ENCODE data around the gene RFC5.

Gene RFC5, protein sequence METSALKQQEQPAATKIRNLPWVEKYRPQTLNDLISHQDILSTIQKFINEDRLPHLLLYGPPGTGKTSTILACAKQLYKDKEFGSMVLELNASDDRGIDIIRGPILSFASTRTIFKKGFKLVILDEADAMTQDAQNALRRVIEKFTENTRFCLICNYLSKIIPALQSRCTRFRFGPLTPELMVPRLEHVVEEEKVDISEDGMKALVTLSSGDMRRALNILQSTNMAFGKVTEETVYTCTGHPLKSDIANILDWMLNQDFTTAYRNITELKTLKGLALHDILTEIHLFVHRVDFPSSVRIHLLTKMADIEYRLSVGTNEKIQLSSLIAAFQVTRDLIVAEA

DNA sequence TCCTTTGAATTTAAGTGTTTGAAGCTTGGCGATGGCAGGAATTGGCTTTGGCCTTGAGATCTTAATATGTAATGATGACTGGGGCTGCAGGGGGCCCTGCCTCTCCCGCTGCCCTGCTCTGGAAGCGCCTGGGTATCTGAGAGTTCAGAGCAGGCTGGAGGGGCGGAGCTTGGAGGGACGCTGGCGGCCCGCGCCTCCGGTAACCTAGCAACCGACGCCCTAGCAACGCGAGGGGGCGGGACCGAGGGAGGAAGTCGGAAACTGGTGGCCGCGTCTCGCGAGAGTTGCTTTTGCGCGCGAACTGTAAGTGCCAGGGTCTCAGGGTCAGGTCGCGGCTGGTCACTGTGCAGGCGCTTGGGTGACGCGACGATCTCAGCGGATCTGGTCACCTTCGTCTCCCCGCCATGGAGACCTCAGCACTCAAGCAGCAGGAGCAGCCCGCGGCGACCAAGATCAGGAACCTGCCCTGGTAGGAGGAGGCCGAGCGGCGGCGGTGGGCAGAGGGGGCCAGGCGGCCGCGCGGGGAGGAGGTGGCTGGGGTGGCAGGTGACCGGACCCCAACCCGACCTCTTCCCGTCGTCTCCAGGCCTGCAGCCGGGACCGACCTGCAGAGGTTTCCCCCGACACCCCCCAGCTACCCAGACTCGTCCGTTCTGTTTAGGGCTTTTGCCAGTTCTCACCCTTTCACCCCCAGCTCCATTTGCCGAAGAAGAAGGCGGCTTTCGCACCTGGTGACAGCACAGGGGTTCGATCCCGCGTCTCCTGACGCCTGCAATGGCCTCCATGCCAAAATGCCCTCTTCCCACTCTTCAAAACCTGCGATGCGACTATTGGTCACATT, at the start of gene RFC5:
RFC5 (plus strand) TSS at position 280 of the 841 bp plus-strand sequence; CDS start at position 405, 125 bp downstream.
- in situ Hi-C loops (cut with MboI; ENCODE audit: low sequenced_read_pairs, unreplicated experiment) = no loop called here
- TF ChIP-seq, protein P1, sequence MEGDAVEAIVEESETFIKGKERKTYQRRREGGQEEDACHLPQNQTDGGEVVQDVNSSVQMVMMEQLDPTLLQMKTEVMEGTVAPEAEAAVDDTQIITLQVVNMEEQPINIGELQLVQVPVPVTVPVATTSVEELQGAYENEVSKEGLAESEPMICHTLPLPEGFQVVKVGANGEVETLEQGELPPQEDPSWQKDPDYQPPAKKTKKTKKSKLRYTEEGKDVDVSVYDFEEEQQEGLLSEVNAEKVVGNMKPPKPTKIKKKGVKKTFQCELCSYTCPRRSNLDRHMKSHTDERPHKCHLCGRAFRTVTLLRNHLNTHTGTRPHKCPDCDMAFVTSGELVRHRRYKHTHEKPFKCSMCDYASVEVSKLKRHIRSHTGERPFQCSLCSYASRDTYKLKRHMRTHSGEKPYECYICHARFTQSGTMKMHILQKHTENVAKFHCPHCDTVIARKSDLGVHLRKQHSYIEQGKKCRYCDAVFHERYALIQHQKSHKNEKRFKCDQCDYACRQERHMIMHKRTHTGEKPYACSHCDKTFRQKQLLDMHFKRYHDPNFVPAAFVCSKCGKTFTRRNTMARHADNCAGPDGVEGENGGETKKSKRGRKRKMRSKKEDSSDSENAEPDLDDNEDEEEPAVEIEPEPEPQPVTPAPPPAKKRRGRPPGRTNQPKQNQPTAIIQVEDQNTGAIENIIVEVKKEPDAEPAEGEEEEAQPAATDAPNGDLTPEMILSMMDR (IDR thresholded peaks at IDR 0.05; ENCODE audit: borderline replicate concordance, control extremely low read depth, extremely low read depth, insufficient read depth, missing control alignments) = no peak
- peak; percentile 99 for DNase-seq (ENCODE audit: low spot score)

DNA sequence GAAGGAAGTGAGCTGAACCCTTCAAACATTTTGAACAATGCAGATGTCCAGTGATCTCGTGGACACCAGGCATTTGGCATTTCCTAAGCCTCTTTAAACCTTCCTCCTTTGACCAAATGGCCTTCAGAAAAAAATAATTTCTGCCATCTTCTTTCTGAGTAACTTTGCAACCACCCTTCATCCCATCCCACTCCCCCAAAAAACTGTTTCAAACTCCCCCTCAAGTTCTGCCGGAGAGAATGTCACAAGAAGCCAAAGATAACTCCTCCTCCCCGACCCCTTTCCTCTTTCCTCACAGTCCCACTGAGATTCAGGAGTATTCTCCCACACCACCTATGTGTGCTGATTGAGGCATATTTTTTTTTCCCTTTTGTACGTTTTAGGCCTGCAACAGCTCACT, 49.5 kb upstream of the RFC5 start:
- TF ChIP-seq, protein P1 (IDR thresholded peaks at IDR 0.05; ENCODE audit: borderline replicate concordance, control extremely low read depth, extremely low read depth, insufficient read depth, missing control alignments) = no peak
- no peak for DNase-seq (ENCODE audit: low spot score)
- in situ Hi-C loops (cut with MboI; ENCODE audit: low sequenced_read_pairs, unreplicated experiment) = no loop called here

DNA sequence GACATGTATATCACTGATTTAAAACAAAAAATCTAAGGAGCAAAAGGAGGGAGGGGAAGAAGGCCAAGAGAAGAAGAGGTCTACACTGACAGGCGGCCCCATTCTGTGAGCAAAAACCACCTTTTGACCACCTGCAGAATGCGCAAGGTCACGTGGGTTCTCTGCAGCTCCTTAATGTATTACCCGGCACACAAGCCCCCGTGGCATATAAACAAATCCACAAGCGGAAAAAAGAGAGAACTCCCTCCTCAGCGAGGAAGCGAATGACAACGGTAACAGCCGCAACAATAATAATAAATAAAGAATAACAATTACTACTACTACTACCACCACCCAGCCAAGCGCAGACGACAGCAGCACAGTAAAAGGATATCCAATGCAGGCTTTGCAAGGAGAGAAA, 49.0 kb upstream of the RFC5 start:
- TF ChIP-seq, protein P1 (IDR thresholded peaks at IDR 0.05; ENCODE audit: borderline replicate concordance, control extremely low read depth, extremely low read depth, insufficient read depth, missing control alignments) = no peak
- DNase-seq (ENCODE audit: low spot score) = no peak

DNA sequence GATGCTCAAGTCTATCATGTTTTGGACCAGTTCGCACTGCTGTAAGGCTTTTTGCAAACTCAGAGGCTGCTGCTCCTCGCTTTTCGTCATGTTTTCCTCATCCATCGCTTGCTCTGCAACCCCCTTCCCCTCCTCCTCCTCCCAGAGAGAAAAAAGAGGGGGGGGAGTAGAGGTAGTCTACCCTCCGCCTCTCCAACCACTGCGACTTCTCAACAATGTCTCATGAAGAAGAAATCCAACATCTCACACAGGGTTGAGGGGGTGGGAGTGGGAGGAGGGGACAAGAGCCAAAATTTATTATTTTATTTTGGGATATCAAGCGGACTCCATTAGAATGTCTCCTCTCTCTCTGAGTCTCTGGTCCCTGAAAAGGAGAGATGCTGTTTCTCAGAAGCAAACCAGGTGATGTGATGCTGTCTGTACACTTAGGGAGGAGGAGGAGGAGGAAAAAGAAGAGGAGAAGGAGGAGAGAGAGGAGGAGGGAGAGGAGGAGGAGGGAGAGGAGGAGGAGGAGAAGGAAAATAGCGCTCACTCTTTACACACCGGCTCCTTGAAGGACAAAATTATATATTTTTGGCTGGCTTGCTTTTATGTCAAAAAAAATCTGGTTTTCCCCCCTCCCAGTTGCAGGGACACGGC, 48.2 kb upstream of the RFC5 start:
- DNase-seq (ENCODE audit: low spot score) = no peak
- TF ChIP-seq, protein P1 (IDR thresholded peaks at IDR 0.05; ENCODE audit: borderline replicate concordance, control extremely low read depth, extremely low read depth, insufficient read depth, missing control alignments) = no peak
- in situ Hi-C loops (cut with MboI; ENCODE audit: low sequenced_read_pairs, unreplicated experiment) = no loop called here

More for the DNA sequence above, 49.0 kb upstream of the RFC5 start:
- in situ Hi-C loops (cut with MboI; ENCODE audit: low sequenced_read_pairs, unreplicated experiment) = no loop called here

DNA sequence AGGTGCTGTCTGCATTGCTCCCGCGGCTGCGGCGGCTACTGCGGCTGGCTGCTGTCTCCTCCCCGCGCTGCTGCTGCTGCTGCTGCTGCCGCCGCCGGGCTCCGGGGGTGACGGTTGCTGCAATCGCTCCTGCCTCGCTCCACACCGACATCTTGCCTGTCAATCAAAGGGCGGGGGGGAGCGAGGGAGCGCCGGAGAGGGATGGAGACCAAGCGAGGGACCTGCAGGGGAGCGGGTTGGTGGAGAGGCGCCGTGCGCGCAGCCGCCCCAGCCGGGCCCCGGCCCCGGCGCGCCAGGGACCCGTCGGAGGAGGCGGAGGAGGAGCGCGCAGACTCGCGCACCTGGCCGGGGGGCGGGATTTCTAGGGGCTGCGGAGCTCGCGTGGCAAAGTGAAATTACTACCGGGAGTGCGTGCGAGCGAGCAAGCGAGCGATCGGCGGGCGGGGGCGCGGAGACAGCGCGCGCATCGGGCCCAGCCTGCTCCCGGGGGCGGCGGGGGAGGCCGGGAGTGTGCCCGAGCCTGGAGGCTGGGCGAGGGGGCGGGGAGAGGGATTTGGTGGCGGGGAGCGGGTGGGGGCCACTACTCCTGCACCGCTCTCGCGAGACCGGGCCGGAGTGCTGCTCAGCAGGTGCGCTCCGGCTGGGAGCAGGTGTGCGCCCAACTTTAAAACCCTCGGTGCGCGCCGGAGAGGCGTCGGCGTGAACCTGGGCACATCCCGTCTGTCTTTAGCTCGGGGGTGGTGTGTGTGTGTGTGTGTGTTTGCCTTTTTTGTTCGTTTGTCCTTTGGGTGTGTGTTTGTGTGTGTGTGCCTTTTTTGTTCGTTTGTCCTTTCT, 47.5 kb upstream of the RFC5 start, which contains the start of gene KSR2:
KSR2 (minus strand) TSS at position 165 of the 834 bp plus-strand sequence. CDS start 735 bp downstream, outside the sequence.
- in situ Hi-C loops (cut with MboI; ENCODE audit: low sequenced_read_pairs, unreplicated experiment) = no loop called here
- DNase-seq (ENCODE audit: low spot score) = peak; percentile 87
- TF ChIP-seq, protein P1 (IDR thresholded peaks at IDR 0.05; ENCODE audit: borderline replicate concordance, control extremely low read depth, extremely low read depth, insufficient read depth, missing control alignments) = no peak

Data from GM13976 (cell line).